ENCODE results near the gene MGAT3. TPM values are rescaled to one million over a fixed set of nuclear protein-coding genes. Genes with fewer than 3 reads are reported as not detected.

MGAT3 gene
- total and polyA plus RNA-seq, 2 of the 13 experiments (the other 11 are each of a cell fraction or from before 2014, with no cell fraction given): 0.11 to 0.15 TPM

DNA sequence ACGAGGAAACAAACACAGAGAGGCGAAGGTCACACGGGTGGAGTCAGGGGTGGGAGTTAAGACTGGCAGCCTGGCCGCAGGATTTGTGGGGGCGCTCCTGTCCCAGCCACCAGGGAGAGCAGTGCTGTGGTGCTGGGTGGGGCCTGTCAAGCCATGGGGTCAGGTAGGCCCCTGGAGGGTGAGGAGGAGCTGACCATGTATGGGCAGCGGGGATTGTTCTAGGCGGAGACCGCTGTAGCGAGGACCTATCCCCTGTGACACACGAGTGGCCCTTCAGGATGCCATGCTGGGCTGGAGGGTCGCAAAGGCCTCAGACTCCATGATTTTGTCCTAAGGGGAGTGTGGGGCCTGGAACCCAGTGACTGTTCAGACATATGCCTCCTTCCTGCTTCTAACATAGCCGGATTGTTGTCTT is 77.3 kb downstream of the MGAT3 start (continued):
- TF ChIP-seq, protein P1, sequence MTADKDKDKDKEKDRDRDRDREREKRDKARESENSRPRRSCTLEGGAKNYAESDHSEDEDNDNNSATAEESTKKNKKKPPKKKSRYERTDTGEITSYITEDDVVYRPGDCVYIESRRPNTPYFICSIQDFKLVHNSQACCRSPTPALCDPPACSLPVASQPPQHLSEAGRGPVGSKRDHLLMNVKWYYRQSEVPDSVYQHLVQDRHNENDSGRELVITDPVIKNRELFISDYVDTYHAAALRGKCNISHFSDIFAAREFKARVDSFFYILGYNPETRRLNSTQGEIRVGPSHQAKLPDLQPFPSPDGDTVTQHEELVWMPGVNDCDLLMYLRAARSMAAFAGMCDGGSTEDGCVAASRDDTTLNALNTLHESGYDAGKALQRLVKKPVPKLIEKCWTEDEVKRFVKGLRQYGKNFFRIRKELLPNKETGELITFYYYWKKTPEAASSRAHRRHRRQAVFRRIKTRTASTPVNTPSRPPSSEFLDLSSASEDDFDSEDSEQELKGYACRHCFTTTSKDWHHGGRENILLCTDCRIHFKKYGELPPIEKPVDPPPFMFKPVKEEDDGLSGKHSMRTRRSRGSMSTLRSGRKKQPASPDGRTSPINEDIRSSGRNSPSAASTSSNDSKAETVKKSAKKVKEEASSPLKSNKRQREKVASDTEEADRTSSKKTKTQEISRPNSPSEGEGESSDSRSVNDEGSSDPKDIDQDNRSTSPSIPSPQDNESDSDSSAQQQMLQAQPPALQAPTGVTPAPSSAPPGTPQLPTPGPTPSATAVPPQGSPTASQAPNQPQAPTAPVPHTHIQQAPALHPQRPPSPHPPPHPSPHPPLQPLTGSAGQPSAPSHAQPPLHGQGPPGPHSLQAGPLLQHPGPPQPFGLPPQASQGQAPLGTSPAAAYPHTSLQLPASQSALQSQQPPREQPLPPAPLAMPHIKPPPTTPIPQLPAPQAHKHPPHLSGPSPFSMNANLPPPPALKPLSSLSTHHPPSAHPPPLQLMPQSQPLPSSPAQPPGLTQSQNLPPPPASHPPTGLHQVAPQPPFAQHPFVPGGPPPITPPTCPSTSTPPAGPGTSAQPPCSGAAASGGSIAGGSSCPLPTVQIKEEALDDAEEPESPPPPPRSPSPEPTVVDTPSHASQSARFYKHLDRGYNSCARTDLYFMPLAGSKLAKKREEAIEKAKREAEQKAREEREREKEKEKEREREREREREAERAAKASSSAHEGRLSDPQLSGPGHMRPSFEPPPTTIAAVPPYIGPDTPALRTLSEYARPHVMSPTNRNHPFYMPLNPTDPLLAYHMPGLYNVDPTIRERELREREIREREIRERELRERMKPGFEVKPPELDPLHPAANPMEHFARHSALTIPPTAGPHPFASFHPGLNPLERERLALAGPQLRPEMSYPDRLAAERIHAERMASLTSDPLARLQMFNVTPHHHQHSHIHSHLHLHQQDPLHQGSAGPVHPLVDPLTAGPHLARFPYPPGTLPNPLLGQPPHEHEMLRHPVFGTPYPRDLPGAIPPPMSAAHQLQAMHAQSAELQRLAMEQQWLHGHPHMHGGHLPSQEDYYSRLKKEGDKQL (CRISPR knock-in tag; IDR thresholded peaks at IDR 0.05; ENCODE audit: low read depth): no peak
- TF ChIP-seq, protein P2, sequence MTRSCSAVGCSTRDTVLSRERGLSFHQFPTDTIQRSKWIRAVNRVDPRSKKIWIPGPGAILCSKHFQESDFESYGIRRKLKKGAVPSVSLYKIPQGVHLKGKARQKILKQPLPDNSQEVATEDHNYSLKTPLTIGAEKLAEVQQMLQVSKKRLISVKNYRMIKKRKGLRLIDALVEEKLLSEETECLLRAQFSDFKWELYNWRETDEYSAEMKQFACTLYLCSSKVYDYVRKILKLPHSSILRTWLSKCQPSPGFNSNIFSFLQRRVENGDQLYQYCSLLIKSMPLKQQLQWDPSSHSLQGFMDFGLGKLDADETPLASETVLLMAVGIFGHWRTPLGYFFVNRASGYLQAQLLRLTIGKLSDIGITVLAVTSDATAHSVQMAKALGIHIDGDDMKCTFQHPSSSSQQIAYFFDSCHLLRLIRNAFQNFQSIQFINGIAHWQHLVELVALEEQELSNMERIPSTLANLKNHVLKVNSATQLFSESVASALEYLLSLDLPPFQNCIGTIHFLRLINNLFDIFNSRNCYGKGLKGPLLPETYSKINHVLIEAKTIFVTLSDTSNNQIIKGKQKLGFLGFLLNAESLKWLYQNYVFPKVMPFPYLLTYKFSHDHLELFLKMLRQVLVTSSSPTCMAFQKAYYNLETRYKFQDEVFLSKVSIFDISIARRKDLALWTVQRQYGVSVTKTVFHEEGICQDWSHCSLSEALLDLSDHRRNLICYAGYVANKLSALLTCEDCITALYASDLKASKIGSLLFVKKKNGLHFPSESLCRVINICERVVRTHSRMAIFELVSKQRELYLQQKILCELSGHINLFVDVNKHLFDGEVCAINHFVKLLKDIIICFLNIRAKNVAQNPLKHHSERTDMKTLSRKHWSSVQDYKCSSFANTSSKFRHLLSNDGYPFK (CRISPR knock-in tag; IDR thresholded peaks at IDR 0.05; ENCODE audit: borderline replicate concordance): no peak; the same call in 1 of the 2 replicates
- TF ChIP-seq HMG20A (CRISPR knock-in tag; IDR thresholded peaks at IDR 0.05; ENCODE audit: borderline replicate concordance) (no peak), TCF7L2 (IDR thresholded peaks at IDR 0.05; ENCODE audit: low read depth, low read length) (no peak), RAD51 (IDR thresholded peaks at IDR 0.05; ENCODE audit: borderline replicate concordance) (no peak), ZNF230 (CRISPR knock-in tag; IDR thresholded peaks at IDR 0.05) (no peak), ZNF850 (CRISPR knock-in tag; conservative IDR thresholded peaks at IDR 0.05) (no peak), FOSL2 (CRISPR knock-in tag; IDR thresholded peaks at IDR 0.05) (no peak; the same call in 1 of the 2 replicates), CCDC6 (CRISPR knock-in tag; IDR thresholded peaks at IDR 0.05) (no peak), ZNF605 (CRISPR knock-in tag; IDR thresholded peaks at IDR 0.05) (no peak), DPF2 (CRISPR knock-in tag; IDR thresholded peaks at IDR 0.05; ENCODE audit: borderline replicate concordance, low read depth) (no peak), ZSCAN22 (CRISPR knock-in tag; IDR thresholded peaks at IDR 0.05) (no peak), RARG (CRISPR knock-in tag; IDR thresholded peaks at IDR 0.05; ENCODE audit: low read depth) (no peak), RNF2 (conservative IDR thresholded peaks at IDR 0.05; ENCODE audit: low read depth) (no peak), FOXK2 (IDR thresholded peaks at IDR 0.05) (no peak)
- TF ChIP-seq, protein P3, sequence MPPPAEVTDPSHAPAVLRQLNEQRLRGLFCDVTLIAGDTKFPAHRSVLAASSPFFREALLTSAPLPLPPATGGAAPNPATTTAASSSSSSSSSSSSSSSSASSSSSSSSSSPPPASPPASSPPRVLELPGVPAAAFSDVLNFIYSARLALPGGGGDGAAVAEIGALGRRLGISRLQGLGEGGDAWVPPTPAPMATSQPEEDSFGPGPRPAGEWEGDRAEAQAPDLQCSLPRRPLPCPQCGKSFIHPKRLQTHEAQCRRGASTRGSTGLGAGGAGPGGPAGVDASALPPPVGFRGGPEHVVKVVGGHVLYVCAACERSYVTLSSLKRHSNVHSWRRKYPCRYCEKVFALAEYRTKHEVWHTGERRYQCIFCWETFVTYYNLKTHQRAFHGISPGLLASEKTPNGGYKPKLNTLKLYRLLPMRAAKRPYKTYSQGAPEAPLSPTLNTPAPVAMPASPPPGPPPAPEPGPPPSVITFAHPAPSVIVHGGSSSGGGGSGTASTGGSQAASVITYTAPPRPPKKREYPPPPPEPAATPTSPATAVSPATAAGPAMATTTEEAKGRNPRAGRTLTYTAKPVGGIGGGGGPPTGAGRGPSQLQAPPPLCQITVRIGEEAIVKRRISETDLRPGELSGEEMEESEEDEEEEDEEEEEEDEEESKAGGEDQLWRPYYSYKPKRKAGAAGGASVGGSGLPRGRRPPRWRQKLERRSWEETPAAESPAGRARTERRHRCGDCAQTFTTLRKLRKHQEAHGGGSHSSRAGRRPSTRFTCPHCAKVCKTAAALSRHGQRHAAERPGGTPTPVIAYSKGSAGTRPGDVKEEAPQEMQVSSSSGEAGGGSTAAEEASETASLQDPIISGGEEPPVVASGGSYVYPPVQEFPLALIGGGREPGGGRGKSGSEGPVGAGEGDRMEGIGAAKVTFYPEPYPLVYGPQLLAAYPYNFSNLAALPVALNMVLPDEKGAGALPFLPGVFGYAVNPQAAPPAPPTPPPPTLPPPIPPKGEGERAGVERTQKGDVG (CRISPR knock-in tag; IDR thresholded peaks at IDR 0.05; ENCODE audit: borderline replicate concordance): no peak
- TF ChIP-seq, protein P4, sequence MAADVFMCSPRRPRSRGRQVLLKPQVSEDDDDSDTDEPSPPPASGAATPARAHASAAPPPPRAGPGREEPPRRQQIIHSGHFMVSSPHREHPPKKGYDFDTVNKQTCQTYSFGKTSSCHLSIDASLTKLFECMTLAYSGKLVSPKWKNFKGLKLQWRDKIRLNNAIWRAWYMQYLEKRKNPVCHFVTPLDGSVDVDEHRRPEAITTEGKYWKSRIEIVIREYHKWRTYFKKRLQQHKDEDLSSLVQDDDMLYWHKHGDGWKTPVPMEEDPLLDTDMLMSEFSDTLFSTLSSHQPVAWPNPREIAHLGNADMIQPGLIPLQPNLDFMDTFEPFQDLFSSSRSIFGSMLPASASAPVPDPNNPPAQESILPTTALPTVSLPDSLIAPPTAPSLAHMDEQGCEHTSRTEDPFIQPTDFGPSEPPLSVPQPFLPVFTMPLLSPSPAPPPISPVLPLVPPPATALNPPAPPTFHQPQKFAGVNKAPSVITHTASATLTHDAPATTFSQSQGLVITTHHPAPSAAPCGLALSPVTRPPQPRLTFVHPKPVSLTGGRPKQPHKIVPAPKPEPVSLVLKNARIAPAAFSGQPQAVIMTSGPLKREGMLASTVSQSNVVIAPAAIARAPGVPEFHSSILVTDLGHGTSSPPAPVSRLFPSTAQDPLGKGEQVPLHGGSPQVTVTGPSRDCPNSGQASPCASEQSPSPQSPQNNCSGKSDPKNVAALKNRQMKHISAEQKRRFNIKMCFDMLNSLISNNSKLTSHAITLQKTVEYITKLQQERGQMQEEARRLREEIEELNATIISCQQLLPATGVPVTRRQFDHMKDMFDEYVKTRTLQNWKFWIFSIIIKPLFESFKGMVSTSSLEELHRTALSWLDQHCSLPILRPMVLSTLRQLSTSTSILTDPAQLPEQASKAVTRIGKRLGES (CRISPR knock-in tag; IDR thresholded peaks at IDR 0.05; ENCODE audit: borderline replicate concordance): no peak
